MCF 10A (cell line): Measurements from ENCODE around the gene CCR5AS.
A peak's percentile ranks its signal among the peaks of the same experiment; 100 is the strongest.

Source experiments
- BruUV-seq: library from RNA; stranded (reverse); fragments of 400-500 nt; replicated peaks from 2 replicates; lab custom pipeline; 2021; lab: Mats Ljungman, UMichigan
- CTCF ChIA-PET: fragments of 300-600 bp; sonication (Branson Sonifier 250); formaldehyde crosslinking; extraction: SDS; loops from one replicate; lab custom pipeline; 2021; ENCODE audit warnings: antibody characterized with exemption, inconsistent platforms; lab: Yijun Ruan, JAX
- POLR2A ChIA-PET: fragments of 300-600, 350-650 bp; sonication (Branson Sonifier 250); formaldehyde crosslinking; extraction: SDS; loops from one replicate; lab custom pipeline; 2020; ENCODE audit warnings: antibody characterized with exemption, inconsistent platforms; lab: Yijun Ruan, JAX
- DNase-seq: peaks from one replicate; pipeline ENCODE4 v3.0.0-alpha.2; 2018; ENCODE audit not compliant: unreplicated experiment
- H3K27ac Mint-ChIP-seq: one replicate; pipeline ENCODE4 v1.8.0; 2022; ENCODE audit warnings: mild to moderate bottlenecking, low read depth, mixed read lengths; ENCODE audit not compliant: unreplicated experiment
- H3K27me3 Mint-ChIP-seq: one replicate; pipeline ENCODE4 v1.8.0; 2022; ENCODE audit warnings: mixed read lengths; ENCODE audit not compliant: insufficient read depth, unreplicated experiment
- H3K36me3 Mint-ChIP-seq: one replicate; pipeline ENCODE4 v1.8.0; 2022; ENCODE audit warnings: mild to moderate bottlenecking, moderate library complexity, mixed read lengths; ENCODE audit not compliant: insufficient read depth, unreplicated experiment
- H3K4me1 Mint-ChIP-seq: one replicate; pipeline ENCODE4 v1.8.0; 2022; ENCODE audit warnings: mixed read lengths; ENCODE audit not compliant: insufficient read depth, unreplicated experiment
- H3K4me3 Mint-ChIP-seq: one replicate; pipeline ENCODE4 v1.8.0; 2022; ENCODE audit warnings: mild to moderate bottlenecking, moderate library complexity, mixed read lengths; ENCODE audit not compliant: unreplicated experiment
- H3K9me3 Mint-ChIP-seq: one replicate; pipeline ENCODE4 v1.8.0; 2022; ENCODE audit warnings: mixed read lengths; ENCODE audit not compliant: unreplicated experiment
- CTCF ChIP-seq: fragments of 200-600 bp; IDR thresholded peaks from one replicate; pipeline ENCODE4 v1.8.0; 2022; ENCODE audit warnings: antibody characterized with exemption, mild to moderate bottlenecking; ENCODE audit not compliant: unreplicated experiment
- intact Hi-C: fragments of 100-400 bp; cut with micrococcal nuclease; formaldehyde crosslinking; loops from 2 replicates; pipeline ENCODE4 v1.14.1; 2022

CCR5AS gene

GRCh38 chr3:46397111-46397510 is 9.8 kb downstream of the CCR5AS start:
- no peak for DNase-seq
- Mint-ChIP-seq H3K4me3 (no peak overlapping the region), H3K9me3 (no peaks in the 10 kb centered on the region), H3K27me3 (no peaks in the 10 kb centered on the region), H3K4me1 (peaks cover 17% of the 10 kb centered on the region), H3K36me3 (peaks cover 6% of the 10 kb centered on the region), H3K27ac (no peak overlapping the region)
- ChIA-PET POLR2A (interaction anchor here (1.3 kb wide), 1 partner anchor 10 kb away, joined by 3 read pairs; no protein-coding TSS in a partner anchor), CTCF (no interaction called here)
- intact Hi-C loops, result no loop called here
- BruUV-seq, result no TSS peak
- no peak for TF ChIP-seq CTCF

GRCh38 chr3:46395766-46396530 is 10.9 kb downstream of the CCR5AS start:
- Mint-ChIP-seq H3K4me3 (no peak overlapping the region), H3K27me3 (no peaks in the 10 kb centered on the region), H3K36me3 (peaks cover 6% of the 10 kb centered on the region), H3K4me1 (peaks cover 17% of the 10 kb centered on the region), H3K9me3 (no peaks in the 10 kb centered on the region), H3K27ac (no peak overlapping the region)
- CTCF ChIA-PET, result no interaction called here
- TF ChIP-seq CTCF, result no peak
- intact Hi-C loops, result no loop called here
- no TSS peak for BruUV-seq
- POLR2A ChIA-PET, result no interaction called here
- no peak for DNase-seq

- TF ChIP-seq CTCF, result no peak
- no peaks in the 10 kb centered on the region for H3K27me3 Mint-ChIP-seq
- H3K4me3 Mint-ChIP-seq, result no peak overlapping the region
- CTCF ChIA-PET, result no interaction called here
- POLR2A ChIA-PET, result no interaction called here
- intact Hi-C loops, result no loop called here
- H3K27ac Mint-ChIP-seq, result no peak overlapping the region
- no peak for DNase-seq
- BruUV-seq, result no TSS peak
- H3K4me1 Mint-ChIP-seq, result peaks cover 17% of the 10 kb centered on the region
- H3K9me3 Mint-ChIP-seq, result no peaks in the 10 kb centered on the region
- H3K36me3 Mint-ChIP-seq, result peaks cover 6% of the 10 kb centered on the region
Observed at GRCh38 chr3:46395210-46395661, 11.6 kb downstream of the CCR5AS start.

GRCh38 chr3:46393554-46394434 is 13.1 kb downstream of the CCR5AS start:
- Mint-ChIP-seq H3K27ac (no peak overlapping the region), H3K27me3 (no peaks in the 10 kb centered on the region), H3K4me3 (no peak overlapping the region), H3K4me1 (peaks cover 17% of the 10 kb centered on the region), H3K9me3 (no peaks in the 10 kb centered on the region), H3K36me3 (peaks cover 6% of the 10 kb centered on the region)
- intact Hi-C loops, result no loop called here
- BruUV-seq, result no TSS peak
- CTCF ChIA-PET, result no interaction called here
- DNase-seq, result peak; percentile 47
- TF ChIP-seq CTCF, result no peak
- POLR2A ChIA-PET, result no interaction called here
